HG02840 (cell line): ENCODE measurements around the gene HVCN1.
"Not testable (repeated sequence)": the region's sequence is repeated elsewhere in the genome, so short reads cannot be mapped to it uniquely, and the experiment has no call there.

Source experiments
- ATAC-seq: cut with Tn5 transposase; IDR thresholded peaks from one replicate; pipeline ENCODE4 v1.9.1; 2021; ENCODE audit warnings: mild to moderate bottlenecking, moderate library complexity, moderate number of reproducible peaks; ENCODE audit not compliant: unreplicated experiment, low FRiP score

The HVCN1 gene, protein sequence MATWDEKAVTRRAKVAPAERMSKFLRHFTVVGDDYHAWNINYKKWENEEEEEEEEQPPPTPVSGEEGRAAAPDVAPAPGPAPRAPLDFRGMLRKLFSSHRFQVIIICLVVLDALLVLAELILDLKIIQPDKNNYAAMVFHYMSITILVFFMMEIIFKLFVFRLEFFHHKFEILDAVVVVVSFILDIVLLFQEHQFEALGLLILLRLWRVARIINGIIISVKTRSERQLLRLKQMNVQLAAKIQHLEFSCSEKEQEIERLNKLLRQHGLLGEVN

DNA sequence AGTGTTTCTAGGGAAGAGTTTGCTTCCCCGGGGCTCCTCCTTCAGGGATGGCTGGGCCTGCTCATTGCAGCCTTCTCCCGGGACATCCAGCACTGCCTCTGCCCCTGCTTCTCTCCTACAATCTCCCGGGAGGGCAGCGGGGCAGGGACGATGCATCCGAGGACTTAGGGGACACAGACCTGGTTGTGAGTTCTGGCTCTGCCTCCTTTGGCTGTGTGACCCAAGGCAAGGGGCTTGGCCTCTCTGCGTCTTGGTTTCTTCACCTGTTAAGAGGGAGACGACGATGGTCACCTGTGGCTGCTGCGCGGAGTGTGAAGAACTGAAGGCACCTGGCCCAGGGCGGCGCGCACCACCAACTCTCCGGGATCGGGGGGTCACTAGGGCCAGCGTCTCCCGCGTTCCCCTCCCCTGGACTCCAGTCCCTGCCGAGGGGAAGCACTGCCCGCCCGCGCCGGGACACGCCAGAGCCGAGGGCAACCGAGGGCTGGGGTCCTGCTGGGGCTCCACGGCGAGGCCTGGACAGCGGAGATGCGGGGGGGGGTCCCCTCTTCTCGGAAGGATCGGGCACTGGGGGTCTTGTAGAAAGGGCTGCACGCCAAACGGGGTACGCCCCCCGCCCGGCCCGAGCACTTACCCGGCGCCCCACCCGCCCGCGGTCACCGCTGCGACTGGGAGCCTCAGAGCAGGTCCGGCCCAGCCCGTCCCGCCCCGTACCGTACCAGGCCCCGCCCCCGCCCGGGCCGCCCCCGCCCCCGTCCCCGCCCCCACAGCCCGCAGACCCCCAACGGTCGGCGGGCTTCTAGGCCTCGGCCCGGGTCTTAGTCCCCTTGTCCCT lies at the start of gene HVCN1:
TSS of gene HVCN1 (minus strand) at position 670 of the 835 bp plus-strand sequence. CDS start 5,870 bp downstream, outside the sequence.
- no peak for ATAC-seq

DNA sequence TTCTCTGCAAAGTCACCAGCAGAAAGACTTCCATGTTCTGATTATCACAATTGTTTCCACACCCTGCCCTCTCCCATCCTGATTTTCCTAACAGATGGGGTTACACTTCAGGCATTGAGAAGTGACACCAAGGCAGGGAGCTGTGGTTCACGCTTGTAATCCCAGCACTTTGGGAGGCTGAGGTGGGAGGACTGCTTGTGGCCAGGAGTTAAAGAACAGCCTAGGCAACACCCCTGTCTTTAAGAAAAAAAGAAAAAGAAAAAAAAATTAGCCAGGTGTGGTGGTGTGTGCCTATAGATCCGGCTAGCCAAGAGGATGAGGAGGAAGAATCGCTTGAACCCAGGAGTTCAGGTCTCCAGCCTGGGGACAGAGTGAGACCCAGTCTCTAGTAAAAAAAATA lies 48.6 kb upstream of the HVCN1 start:
- ATAC-seq, result no peak

DNA sequence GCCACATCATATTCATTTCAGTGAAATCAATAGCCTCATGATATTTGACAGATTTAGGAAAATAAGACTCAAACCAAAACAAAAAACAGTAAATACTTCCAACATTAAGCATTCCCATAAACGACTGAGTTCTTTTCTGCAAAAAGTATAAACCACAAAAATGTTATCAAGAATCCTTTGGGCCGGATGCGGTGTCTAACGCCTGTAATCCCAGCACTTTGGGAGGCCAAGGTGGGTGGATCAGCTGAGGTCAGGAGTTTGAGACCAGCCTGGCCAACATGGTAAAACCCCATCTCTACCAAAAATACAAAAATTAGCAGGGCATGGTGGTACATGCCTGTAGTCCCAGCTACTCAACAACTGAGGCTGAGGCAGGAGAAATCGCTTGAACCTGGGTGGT lies 48.1 kb upstream of the HVCN1 start:
- ATAC-seq, result not testable (repeated sequence)

DNA sequence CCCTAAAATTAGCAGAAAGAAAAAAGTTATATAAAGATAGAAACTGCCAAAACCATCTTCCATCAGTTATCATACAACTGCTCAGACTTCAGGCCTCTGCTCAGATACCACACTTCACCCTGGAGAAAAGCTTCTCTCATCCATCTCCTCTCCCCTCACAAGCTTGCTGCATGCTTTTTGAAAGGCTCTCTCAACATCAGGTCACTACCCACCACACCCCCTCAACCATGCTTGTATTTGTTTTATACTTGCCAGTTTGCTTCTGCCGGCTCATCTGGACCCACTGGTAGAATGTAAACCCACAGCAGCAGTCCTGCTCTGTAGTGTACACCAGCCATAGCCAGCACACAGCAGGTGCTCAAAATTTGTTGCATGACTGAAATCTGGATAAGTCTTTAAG lies 45.0 kb upstream of the HVCN1 start:
- no peak for ATAC-seq

DNA sequence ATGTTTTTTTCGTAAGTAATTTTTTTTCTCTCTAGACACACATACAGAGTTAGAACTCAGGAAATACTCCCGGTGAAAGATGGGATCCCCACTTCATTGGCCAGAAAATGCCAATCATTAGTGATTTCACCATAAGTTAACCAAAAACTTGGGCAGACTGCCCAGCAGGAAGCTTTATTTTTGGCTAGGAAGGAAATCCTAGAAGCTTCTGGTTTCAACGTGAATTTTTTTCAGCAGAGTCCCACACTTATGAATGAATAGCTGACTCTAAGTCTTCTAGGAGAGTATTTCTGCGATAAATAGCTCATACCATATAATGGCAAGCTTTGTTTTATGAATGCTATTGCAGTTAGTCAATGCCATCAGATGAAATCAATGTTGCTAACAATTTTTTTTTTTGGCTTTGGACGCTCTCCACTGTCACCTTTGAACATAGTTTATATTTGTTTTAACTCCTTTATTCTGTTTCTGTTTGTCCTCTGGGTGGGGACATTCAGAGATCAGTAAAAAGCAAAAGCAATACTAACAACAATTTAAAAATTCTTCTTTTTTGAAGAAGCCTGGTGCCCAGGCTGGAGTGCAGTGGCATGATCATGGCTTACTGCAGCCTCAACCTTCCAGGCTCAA lies 44.3 kb upstream of the HVCN1 start:
- ATAC-seq, result no peak

DNA sequence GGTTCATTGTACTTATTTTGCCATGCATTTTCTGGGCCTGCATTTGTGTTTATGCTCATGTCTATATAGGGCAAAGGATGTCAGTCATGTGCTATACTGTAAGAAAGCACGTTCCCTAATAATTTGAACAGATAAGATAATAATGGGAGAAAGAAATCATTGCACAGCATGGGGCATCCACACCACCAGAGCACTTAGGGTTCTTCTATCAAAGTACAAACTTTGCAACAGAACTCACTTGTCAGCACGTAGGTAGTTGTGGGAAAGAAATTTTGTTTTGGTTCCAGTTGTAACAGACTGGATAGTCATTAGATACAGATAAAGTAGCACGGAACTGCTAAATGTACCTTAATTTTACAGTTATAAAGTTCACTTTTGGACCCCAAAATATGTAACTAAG lies 43.7 kb upstream of the HVCN1 start:
- ATAC-seq, result no peak

DNA sequence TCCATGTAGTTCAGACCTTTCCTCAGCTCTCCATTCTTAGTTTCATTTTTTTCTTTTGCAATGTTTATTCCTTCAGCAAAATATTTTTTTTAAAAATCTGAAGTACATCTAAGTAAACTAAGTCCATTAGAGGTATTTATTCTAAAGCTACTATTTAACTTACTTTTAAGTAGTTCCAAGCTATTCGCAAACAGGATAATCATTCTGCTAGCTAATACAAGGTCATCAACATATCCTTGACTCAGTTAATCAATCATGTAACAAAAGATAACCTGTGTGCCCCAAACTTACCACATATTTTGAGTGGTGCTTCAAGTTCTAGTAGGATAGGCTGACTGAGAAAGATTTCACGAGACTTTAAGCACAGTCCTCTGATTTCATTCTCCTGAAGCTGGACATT lies 42.6 kb upstream of the HVCN1 start:
- ATAC-seq, result no peak

DNA sequence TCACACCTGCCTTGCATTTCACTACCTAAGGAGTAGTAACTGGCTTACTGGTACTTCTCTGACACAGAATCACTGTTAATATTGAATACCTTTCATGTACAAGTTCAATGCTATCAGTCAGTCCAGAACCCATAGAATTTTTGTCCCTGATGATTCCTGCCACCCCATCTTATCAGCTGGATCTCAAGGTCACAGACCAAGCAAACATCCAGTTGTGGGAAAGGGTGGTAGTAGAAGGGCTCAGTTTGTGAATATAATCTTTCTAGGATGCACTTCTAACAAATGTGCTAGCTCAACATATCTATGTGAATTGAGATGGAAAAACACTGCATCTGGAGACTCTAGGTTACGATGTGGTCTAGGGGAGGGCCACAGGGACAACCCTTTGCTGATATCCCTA lies 39.7 kb upstream of the HVCN1 start:
- no peak for ATAC-seq

DNA sequence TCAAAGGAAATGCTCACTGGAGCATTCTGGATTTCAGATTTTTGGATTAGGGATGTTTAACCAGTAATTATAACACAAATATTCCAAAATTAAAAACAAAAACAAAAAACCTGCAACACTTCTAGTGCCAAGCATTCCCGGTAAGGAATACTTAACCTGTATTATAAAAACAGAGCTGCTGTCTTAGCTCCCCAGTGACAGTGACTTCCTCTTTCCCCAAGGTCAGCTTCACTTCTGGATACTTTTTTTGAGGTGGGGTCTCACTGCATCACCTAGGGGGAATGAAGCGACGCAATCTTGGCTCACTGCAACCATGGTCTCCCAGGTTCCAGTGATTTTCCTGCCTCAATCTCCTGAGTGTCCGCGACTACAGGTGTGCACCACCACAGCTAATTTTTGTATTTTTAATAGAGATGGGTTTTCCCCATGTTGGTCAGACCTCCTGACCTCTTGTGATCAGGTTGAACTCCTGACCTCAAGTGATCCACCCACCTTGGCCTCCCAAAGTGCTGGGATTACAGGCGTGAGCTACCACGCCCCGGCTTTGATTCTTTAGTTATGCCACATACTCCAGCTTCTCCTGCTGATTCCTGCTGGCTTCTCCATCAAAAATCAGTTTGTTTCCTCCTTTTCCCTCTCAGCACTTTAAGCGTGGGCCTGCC lies 37.9 kb upstream of the HVCN1 start:
- ATAC-seq, result no peak

DNA sequence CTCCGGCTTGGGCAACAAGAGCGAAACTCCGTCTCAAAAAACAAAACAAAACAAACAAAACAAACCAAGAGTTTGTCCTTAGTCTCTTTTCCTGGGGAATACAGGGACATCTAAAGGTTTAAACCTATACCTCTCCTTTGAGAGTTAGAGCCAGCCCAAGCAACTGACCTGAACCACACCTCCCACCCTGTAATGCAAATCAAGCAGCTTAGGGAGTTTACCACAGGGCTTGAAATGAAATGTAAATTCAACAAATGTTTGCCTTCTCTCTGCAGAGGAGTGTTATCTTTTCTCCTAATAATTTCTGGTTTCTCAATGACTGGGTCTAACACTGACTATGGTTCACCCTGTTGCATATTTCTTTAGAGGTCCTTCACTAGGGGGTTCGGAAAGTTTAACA lies 37.1 kb upstream of the HVCN1 start:
- ATAC-seq, result no peak

DNA sequence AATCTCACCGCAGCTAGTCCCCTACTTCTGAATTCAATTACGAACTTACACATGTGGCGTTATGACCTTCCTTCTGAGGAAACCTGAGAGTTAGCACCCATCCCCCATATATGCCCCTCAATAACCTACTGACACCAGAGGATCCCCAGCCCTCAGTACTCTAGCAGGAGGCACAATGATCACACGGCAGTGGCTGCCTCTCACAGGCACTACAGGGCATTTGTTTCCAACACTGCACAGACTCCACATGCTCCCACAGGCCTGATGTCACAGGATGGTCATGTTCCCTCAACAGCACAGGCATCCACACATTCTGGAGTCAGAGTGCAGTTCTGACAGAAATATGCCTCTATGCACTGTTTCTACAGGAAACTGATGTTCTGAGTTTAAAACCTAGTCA lies 36.4 kb upstream of the HVCN1 start:
- ATAC-seq, result no peak

DNA sequence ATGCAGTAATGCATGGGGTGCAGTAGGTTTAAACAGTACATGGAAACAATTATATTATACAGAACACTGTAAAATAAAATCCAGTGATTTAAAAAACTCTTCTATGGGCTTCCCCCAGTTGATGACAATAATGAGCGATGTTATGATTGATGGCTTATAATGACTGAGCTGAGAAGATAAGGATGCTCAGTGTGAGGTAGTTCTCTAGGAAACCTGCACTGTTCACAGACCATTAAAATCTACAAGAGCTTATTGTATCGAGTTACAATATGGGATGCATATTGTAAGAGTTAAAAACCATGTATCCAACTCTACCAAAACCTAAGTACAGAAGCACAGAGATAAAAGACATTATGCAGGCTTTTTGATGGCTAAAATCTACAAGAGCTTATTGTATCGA lies 34.0 kb upstream of the HVCN1 start:
- ATAC-seq, result not testable (repeated sequence)

DNA sequence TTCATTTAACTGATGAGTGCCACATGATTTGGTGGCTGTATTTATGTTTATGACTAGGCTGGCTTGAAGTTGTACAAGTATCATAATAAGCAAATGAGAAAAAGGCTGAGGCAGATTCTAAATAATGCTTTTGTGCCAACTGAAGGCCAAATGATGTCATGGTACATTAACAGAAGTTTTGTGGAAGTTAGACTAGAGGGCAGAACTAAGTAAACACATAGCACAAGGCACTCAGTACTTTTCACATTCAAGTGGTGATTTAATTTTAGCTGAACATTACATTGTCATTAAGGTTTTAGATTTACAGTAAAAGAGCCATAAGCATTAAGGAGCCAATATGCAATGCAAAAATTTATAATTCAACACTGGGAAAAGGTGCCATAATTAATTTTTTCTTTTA lies 32.7 kb upstream of the HVCN1 start:
- no peak for ATAC-seq

DNA sequence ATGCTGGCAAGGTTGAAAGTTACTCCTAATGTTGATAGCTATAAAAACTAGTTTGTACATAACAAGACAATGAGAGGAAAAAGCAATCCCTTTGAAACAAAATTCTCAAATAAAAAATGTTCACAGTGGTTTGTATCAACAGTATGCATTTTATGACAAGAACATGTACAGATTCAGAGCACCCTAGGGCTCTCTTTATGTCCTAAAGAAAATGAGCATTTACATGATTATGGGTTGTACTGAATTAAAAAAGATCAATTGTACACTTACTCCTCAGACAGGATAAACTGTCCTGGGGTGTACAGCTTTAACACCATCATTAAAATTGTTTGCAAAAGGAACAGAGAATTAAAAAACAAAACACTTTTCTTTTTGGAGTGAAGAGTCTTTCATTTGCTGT lies 31.6 kb upstream of the HVCN1 start:
- no peak for ATAC-seq

DNA sequence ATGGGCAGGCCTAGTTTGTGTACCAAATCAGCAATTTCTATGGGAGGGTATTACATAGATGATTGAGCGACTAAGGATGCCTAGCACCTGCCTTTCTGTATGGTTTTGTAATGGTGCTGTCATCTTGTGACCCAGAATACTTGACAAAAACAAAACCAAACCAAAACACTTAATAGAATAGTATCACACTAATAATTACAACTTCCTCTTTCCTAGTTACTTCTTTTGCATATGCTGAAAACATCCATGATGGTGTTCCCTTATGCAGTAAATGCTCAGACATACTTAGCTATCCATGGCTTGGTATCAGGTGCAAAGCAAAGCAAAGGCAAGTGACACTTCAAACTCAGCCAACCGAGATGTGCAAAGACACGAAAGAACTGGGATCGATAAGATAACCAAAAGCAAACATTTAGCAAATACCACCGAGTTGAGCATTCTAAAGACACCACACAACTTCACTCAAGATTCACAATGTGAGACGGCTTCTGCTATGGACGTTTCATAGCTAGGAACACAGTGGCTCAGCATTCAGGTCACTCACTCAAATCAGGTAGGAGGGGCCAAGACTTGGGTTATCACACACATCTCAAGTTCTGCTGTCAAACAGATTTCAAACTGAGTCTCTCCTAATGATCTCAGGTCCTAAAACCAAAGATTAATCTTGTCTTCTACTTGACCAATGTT lies 29.4 kb upstream of the HVCN1 start:
- no peak for ATAC-seq

DNA sequence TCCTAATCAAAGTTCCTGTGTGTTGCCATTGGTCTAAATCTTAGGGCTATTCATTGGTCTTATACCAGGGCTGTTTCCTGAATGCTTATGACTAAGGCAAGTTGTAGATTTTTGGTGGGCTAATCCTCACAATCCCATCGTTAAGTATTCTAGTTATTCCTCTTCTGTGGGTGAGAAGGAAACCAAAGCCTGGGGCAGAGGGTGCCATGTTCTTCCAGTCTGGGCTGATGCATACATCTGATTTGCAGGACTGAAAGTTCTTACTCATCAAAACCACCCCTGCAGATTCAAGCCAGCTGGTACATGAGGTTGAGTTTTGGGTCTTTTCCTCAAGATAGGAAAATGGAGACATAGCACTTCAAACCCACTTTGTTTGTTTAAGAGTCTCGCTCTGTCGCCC lies 28.1 kb upstream of the HVCN1 start:
- no peak for ATAC-seq

DNA sequence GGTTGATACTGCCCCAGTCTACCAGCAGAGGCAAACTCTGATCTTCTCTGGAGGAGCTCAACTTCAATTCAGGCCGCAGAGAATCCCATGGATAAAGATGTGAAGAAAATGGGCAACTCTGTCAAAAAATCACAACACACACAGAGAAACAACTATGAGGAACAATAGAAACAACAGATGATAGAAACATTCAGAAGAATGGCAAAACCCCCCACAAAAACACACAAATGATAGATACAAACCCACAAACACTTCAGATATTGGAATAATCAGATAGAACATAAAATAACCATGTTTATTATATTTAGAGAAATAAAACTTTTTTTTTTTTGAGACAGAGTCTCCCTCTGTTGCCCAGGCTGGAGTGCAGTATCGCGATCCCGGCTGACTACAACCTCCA lies 20.0 kb upstream of the HVCN1 start:
- ATAC-seq, result no peak

DNA sequence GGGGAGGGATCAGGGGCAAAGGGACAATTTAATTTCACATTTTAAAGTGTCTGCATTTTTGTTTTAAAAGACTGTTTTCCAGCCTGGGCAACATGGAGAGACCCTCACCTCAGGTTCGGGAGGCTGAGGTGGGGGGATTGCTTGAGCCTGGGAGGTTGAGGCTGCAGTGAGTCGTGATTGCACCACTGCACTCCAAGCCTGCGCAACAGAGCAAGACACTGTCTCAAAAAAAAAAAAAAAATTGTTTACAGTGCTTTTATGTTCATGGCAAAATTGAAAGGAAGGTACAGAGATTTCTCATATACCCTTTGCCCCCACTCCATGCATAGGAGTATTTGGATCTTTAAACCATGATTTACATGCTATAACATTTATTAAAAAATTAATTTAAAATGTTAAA lies 16.4 kb upstream of the HVCN1 start:
- no peak for ATAC-seq

DNA sequence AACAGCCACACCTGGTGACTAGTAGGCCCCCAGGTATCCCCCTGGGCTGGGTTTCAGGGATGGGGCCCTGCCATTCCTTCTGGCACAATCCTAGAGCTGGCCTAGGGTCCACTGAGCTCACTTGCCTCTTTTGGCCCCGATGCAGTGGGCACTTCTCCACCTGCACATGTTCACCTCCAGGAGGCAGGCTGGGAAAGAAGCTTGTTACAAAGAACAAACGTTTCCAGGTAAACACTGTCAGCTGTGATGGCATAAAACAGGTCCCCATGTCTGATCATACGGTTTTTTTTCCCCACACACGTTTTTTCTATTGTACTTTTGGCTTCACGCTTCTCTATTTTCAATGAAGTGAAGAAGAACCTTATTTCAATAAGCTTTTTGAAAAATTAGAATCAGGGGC lies 15.8 kb upstream of the HVCN1 start:
- no peak for ATAC-seq

DNA sequence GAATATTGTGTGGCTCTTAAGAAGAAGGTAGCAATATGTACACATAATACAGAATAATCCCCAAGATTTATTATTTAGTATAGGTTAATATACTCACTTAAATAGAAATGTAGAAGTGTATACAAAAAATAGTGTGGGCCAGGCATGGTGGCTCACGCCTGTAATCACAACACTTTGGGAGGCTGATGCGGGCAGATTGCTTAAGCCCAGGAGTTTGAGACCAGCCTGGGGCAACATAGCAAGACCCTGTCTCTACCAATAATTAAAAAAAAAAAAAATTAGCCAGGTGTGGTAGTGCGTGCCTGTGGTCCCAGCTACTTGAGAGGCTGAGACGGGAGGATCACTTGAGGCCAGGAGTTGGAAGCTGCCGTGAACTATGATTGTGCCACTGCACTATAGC lies 15.3 kb upstream of the HVCN1 start:
- no peak for ATAC-seq

DNA sequence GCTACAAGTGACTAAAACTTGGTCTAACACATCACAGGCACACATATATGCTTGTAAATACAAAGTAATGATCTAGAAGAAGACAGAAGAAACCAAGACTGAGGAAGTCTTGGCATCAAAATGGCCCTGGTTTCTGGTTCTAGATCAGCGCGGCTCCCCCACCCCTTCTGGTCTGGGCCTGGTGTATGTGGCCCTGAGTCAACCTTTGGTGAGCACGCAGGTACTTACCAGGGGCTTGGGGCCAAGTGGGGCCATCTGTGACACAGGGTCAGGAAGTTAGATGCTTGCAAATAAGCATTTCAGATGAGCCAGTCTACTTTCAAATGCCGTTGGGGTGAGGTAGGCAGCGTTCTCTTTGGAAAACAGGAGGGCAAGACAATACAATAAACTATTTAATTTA lies 13.2 kb upstream of the HVCN1 start:
- ATAC-seq, result no peak
